BJ (cell line): Measurements from ENCODE around the gene EXOSC3. TPM values are rescaled to one million over a fixed set of nuclear protein-coding genes. Genes with fewer than 3 reads are reported as not detected.
"Not testable (repeated sequence)": the region's sequence is repeated elsewhere in the genome, so short reads cannot be mapped to it uniquely, and the experiment has no call there.

Experiments used
- CTCF ChIA-PET: fragments of 350-600 bp; formaldehyde crosslinking; extraction: SDS; loops from one replicate; lab custom pipeline; 2021; ENCODE audit warnings: antibody characterized with exemption, inconsistent platforms; lab: Yijun Ruan, JAX
- POLR2A ChIA-PET: fragments of 300-600 bp; sonication (Branson Sonifier 250); formaldehyde crosslinking; extraction: SDS; loops from one replicate; lab custom pipeline; 2021; ENCODE audit warnings: antibody characterized with exemption; lab: Charles Lee
- DNase-seq: peaks from one replicate; pipeline ENCODE4 v3.0.0-alpha.2; 2011; ENCODE audit warnings: low read depth
- H3K27me3 ChIP-seq: 2 replicates; pipeline ENCODE4 v1.6.0; 2011; ENCODE audit warnings: low read length; ENCODE audit not compliant: control insufficient read depth, insufficient read depth
- H3K36me3 ChIP-seq: 2 replicates; pipeline ENCODE4 v1.5.1; 2011; ENCODE audit warnings: low read length; ENCODE audit not compliant: control insufficient read depth, insufficient read depth
- H3K4me3 ChIP-seq: 2 replicates; pipeline ENCODE4 v1.5.1; 2011; ENCODE audit warnings: low read depth, mild to moderate bottlenecking, control low read depth, low read length
- polyA minus RNA-seq: library from RNA; depleted of rRNA, polyadenylated mRNA; stranded (reverse); fragments of >200 nt; gene quantifications from 2 replicates; pipeline ENCODE4 v1.2.3, GENCODE V29; 2011; rRNA and poly(A)+ RNA removed
- polyA plus RNA-seq: library from polyadenylated mRNA; depleted of rRNA; stranded (reverse); fragments of >200 nt; gene quantifications from 2 replicates; pipeline ENCODE4 v1.2.3, GENCODE V29; 2011; rRNA removed
- TF ChIP-seq, protein P1 (sequence below): IDR thresholded peaks from 2 replicates; pipeline ENCODE4 v1.5.1; 2011; ENCODE audit warnings: low read depth, mild to moderate bottlenecking, control low read depth, inconsistent platforms, low read length, moderate library complexity; ENCODE audit not compliant: insufficient read depth

EXOSC3 gene
- polyA plus RNA-seq = 14.2 and 21.8 TPM in 2 replicates
- polyA minus RNA-seq = 7.7 and 10.4 TPM in 2 replicates

DNA sequence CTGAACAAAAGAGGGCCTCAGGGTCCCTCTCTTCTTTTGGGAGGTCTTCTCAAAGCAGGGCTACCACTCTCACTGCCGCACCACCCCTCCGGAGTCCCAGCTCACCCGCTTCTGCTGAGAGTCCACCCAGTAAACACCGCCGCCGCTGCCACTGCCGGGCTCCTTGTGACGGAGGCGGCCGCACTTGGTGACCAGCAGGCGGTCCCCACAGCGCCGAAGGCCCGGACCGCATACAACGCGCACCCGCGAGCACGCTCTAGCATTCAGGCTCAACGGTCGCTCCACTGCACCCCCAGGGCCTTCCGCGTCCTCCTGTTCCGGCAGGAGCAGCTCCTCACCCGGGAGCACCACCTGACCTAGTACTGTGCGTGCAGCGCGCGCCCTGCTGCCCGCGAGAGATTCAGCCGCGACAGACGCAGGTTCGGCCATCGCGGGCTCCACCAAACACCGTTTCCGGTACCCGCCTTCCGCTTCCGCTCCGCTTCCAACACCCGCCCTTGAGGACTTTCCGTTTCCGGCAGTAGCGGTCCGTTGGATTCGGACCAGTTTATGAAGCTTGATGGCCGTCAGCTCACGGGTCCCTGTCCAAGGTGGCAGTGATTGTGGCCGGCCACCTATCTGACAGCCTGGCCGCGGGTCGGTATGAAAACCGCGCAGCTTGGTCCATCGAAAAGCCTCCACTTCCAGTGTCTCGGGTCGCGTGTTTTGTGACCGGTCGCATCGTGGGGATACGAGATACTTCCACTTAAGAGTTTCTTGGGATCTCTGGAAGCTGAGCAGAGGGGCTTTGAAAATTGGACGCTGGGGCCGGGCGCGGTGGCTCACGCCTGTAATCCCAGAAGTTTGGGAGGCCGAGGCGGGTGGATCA is at the start of gene EXOSC3:
Gene EXOSC3 (minus strand): TSS at position 449 of the 868 bp plus-strand sequence. CDS start 20 bp downstream, at position 429.
- POLR2A ChIA-PET = interaction anchor here (0.7 to 1.0 kb wide), 2 partner anchors 13 to 16 kb away, joined by 5 to 17 read pairs; no protein-coding TSS in a partner anchor
- Histone ChIP-seq H3K27me3 (no peaks in the 10 kb centered on the region), H3K4me3 (peak within 1 kb of the TSS; percentile 82), H3K36me3 (peaks cover 5% of the 10 kb centered on the region; the same call in 1 of the 2 replicates)
- CTCF ChIA-PET = interaction anchor here (0.7 to 2.6 kb wide), 3 partner anchors 10 to 29 kb away, joined by 3 to 7 read pairs (median 3); no protein-coding TSS in a partner anchor
- DNase-seq = peak; percentile 38
- TF ChIP-seq, protein P1, sequence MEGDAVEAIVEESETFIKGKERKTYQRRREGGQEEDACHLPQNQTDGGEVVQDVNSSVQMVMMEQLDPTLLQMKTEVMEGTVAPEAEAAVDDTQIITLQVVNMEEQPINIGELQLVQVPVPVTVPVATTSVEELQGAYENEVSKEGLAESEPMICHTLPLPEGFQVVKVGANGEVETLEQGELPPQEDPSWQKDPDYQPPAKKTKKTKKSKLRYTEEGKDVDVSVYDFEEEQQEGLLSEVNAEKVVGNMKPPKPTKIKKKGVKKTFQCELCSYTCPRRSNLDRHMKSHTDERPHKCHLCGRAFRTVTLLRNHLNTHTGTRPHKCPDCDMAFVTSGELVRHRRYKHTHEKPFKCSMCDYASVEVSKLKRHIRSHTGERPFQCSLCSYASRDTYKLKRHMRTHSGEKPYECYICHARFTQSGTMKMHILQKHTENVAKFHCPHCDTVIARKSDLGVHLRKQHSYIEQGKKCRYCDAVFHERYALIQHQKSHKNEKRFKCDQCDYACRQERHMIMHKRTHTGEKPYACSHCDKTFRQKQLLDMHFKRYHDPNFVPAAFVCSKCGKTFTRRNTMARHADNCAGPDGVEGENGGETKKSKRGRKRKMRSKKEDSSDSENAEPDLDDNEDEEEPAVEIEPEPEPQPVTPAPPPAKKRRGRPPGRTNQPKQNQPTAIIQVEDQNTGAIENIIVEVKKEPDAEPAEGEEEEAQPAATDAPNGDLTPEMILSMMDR = no peak

DNA sequence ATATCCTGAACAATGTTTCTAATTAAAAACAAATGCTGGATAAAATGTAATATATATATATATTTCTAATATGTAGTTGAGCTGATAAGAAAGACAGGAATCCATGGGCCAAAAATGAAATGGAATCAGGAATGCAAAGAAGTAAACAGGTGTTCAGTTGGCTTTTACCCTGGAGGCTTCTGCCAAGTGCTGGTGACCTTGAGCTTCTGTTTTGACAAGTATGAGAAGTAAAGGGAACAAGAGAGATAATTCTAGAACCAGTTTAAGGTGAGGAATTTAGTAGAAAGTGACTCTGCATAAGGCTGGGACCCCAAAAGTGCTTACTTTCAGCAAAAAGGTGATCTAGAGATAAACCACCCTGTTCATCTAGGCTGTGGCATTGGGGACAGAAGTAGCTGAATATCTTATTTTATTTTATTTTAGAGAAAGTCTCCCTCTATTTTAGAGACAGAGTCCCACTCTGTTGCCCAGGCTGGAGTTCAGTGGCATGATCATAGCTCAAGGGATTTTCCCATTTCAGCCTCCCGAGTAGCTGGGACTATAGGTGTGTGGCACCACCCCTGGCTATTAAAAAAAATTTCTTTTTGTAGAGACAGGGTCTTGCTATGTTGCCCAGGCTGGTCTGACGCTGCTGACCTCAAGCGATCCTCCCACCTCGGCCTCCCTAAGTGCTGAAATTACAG is 42.8 kb upstream of the EXOSC3 start:
- ChIA-PET CTCF (no interaction called here), POLR2A (no interaction called here)
- peaks cover 2% of the 10 kb centered on the region; the same call in 1 of the 2 replicates for H3K36me3 ChIP-seq
- TF ChIP-seq, protein P1 = no peak
- DNase-seq = no peak
- no peaks in the 10 kb centered on the region for H3K27me3 ChIP-seq
- H3K4me3 ChIP-seq = no peak overlapping the region

DNA sequence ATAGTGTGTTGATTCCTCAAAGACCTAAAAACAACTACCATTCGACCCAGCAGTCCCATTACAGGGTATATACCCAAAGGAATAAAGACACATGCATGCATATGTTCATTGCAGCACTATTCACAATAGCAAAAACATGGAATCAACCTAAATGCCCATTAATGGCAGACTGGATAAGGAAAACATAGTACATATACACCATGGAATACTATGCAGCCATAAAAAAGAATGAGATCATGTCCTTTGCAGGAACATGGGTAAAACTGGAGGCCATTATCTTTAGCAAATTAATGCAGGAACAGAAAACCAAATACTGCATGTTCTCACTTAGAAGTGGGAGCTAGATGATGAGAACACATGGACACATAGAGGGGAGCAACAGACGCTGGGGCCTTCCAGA is 40.3 kb upstream of the EXOSC3 start:
- H3K36me3 ChIP-seq, DNase-seq, H3K4me3 ChIP-seq, POLR2A ChIA-PET, CTCF ChIA-PET, H3K27me3 ChIP-seq: not testable (repeated sequence)

DNA sequence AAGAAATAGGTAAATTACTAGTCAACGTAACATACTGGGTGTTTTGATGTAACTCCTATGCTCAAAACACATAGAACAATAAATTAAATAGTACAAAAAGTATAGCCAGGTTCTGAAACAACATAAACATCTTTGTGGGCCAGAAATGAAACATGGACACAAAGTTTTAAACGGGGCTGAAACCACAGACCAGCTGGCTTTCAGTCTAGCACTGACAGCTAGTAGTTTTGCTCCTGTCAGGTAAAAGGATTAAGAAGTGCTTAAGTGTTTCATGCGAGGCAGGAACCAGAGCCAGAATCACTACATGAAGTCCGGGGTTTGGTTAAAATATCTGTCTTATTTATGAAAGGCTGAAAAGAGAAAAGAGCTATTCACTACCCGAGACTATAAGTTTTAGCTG is 35.3 kb upstream of the EXOSC3 start:
- TF ChIP-seq, protein P1 = no peak
- ChIA-PET CTCF (interaction anchor here (0.6 to 1.3 kb wide), 2 partner anchors 11 to 1756 kb away, joined by 3 read pairs; no protein-coding TSS in a partner anchor), POLR2A (no interaction called here)
- no peaks in the 10 kb centered on the region for H3K27me3 ChIP-seq
- H3K36me3 ChIP-seq = no peaks in the 10 kb centered on the region
- no peak for DNase-seq
- no peak overlapping the region for H3K4me3 ChIP-seq

DNA sequence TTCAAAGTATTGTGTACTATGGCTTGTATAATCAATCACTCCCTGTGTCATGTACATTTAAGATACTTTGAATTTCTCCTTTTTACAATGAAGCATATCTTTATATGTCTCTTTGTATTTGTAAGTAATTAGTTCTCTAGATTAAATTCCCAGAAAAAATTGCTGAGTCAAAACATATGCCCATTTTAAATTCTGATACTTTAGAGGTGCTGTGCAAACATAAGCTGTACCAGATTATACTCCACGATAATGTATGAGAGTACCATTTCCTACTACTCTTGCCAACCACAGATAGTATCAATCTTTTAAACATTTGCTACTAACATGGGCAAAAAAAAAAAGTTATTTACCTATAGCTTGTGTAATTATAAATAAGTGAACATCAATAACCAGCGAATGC is 34.0 kb upstream of the EXOSC3 start:
- ChIA-PET CTCF (no interaction called here), POLR2A (no interaction called here)
- no peaks in the 10 kb centered on the region for H3K36me3 ChIP-seq
- TF ChIP-seq, protein P1 = no peak
- H3K27me3 ChIP-seq = no peaks in the 10 kb centered on the region
- no peak overlapping the region for H3K4me3 ChIP-seq
- DNase-seq = no peak
